Measurements from ENCODE around the gene MIB1.

Gene MIB1

GRCh38 chr18:21918693-21919092 is 178.1 kb downstream of the MIB1 start:
- H3K9me2 ChIP-seq (replicated peaks; ENCODE audit: insufficient read depth, low read length): no peaks in the 10 kb centered on the region
- DNase-seq: no peak
- H3K36me3 ChIP-seq (replicated peaks; ENCODE audit: insufficient read depth, low read length): no peaks in the 10 kb centered on the region
- H3F3A ChIP-seq (ENCODE audit: insufficient read depth, low read length): no peaks in the 10 kb centered on the region
- H3K4me1 ChIP-seq (ENCODE audit: low read length): no peaks in the 10 kb centered on the region
- TF ChIP-seq EZH2 (optimal IDR thresholded peaks at IDR 0.05; ENCODE audit: low read depth, low read length) (no peak), EZH2phosphoT487 (IDR thresholded peaks at IDR 0.05; ENCODE audit: low read length) (no peak), CTCF (IDR thresholded peaks at IDR 0.05; ENCODE audit: low read length) (no peak)
- no peaks in the 10 kb centered on the region for H3K79me2 ChIP-seq (ENCODE audit: low read length)
- H3K9me3 ChIP-seq (replicated peaks; ENCODE audit: insufficient read depth, low read length): no peaks in the 10 kb centered on the region
- no peak overlapping the region for H3K27ac ChIP-seq (ENCODE audit: low read length)
- H3K27me3 ChIP-seq (replicated peaks; ENCODE audit: insufficient read depth, low read length): no peaks in the 10 kb centered on the region
- H3K4me3 ChIP-seq (ENCODE audit: low read length): no peak overlapping the region
- H3K9ac ChIP-seq (ENCODE audit: low read length): no peak overlapping the region
- H2AFZ ChIP-seq (ENCODE audit: low read length): no peak overlapping the region
- H3K4me2 ChIP-seq (ENCODE audit: low read depth, low read length): no peak overlapping the region
- no peaks in the 10 kb centered on the region for H4K20me1 ChIP-seq (ENCODE audit: insufficient read depth, low read length)

Measured in MM.1S (cell line).